ENCODE results near the gene NPAS2.

Gene NPAS2

DNA sequence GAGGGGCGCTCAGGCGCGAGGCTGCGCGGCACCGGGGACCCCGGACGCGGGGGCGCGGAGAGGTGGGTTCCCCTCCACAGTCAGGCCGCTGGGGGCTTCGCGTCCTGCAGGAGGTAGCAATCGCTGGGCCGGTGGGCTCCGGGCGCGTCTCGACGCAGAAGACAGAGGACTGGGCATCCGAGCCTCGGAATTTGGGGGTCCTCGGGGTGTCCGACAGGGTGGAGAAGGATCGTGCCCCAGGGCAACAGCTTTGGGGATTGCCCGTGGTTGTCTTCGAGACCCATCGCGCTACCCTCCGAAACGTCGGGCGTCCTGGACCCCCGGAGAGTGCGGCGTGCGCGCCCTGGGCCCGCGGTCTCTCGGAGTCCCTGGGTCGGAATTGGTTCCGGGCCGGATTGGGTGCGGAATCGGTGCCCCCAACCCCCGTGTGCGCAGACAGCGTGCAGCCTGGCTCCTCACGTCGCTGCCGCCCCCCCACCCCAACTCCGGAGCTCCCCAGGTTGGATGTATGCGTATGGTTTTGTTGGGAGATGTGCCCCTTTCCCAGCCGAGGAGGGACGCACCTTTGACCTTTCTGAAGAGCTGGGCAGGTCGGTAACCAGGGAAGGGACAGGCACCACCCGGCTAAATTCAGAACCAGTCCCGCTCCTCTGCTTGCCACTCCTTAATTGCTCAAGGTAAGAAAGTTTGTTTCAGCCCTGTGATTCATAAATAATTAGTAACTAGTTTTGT, 750 bp downstream of the NPAS2 start:
- no peak for DNase-seq (ENCODE audit: low read depth, low spot score)

GRCh38 chr2:100821255-100821910, 1.4 kb downstream of the NPAS2 start:
- no peak for DNase-seq (ENCODE audit: low read depth, low spot score)

GRCh38 chr2:100821911-100822265, 1.9 kb downstream of the NPAS2 start:
- no peak for DNase-seq (ENCODE audit: low read depth, low spot score)

GRCh38 chr2:100822587-100823248, 2.8 kb downstream of the NPAS2 start:
- DNase-seq (ENCODE audit: low read depth, low spot score) = no peak

GRCh38 chr2:100823665-100824438, 3.9 kb downstream of the NPAS2 start:
- DNase-seq (ENCODE audit: low read depth, low spot score) = no peak

DNA sequence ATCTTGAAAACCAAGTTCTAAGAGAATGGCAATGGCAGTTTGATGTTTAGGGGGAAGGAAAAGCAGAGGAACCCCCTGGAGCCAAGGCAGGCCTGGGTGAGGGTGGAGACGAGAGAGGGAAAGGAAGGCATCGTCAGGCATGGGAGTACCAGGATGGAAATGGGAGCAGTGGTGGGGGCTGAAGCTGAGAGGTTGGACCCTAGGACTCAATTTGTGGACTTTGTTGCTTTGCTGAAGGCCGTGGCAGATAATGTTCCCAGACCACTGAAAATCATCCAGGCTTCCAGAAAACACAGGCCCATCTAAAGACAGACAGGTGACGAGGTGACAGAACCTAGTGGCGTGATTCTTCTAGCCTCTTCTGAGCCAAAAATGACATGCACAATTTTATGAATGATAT, 4.9 kb downstream of the NPAS2 start:
- no peak for DNase-seq (ENCODE audit: low read depth, low spot score)

DNA sequence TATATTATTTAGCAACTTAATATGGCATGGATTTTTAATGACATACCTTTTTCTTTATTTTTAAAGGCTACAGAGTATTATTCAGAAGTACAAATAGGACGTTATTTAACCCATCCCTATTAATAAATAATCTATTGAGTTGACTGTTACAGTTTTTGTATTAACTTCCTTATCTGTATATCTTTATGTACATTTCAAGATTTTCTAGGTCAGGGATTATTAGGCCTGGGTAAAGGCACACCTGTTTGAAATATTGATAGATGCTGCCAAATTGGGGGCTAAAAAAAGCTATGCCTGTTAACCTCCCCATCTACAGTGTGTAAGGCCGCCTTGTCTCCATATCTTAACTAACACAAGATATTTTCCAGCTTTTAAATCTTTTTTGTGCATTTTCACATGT, 6.6 kb downstream of the NPAS2 start:
- no peak for DNase-seq (ENCODE audit: low read depth, low spot score)

DNA sequence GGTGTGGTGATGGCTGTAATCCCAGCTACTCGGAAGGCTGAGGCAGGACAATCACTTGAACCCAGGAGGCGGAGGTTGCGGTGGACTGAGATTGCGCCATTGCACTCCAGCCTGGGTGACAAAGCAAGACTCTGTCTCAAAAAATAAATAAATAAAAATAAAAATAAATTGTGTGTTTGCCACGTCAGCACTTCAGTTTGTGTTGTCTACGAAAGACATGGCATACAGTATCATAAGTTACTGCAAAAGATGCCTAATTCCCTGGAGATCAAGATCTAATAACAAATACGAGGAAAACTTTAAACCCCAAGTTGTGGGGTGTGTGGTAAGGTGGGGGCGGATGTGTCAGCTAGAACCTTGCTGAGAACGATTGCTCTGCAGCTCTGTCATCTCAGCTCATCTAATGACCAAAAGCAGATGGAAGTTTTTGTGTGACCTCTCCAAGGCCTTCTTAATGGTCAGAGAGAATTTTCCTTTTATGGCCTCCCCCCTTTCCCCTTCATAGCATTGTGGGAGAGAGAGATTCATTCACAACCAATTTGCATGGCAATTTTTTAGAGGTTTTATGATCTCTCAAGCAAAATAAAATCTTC, 11.3 kb downstream of the NPAS2 start:
- DNase-seq (ENCODE audit: low read depth, low spot score) = no peak

- no peak for DNase-seq (ENCODE audit: low read depth, low spot score)
Observed at GRCh38 chr2:100831831-100832230, 11.9 kb downstream of the NPAS2 start.

GRCh38 chr2:100832885-100833284, 12.9 kb downstream of the NPAS2 start:
- no peak for DNase-seq (ENCODE audit: low read depth, low spot score)

GRCh38 chr2:100833331-100833730, 13.4 kb downstream of the NPAS2 start:
- DNase-seq (ENCODE audit: low read depth, low spot score) = no peak

- no peak for DNase-seq (ENCODE audit: low read depth, low spot score)
Observed at GRCh38 chr2:100834221-100834620, 14.3 kb downstream of the NPAS2 start.

GRCh38 chr2:100835006-100835659, 15.2 kb downstream of the NPAS2 start:
- no peak for DNase-seq (ENCODE audit: low read depth, low spot score)

GRCh38 chr2:100840519-100840918, 20.6 kb downstream of the NPAS2 start:
- no peak for DNase-seq (ENCODE audit: low read depth, low spot score)

DNA sequence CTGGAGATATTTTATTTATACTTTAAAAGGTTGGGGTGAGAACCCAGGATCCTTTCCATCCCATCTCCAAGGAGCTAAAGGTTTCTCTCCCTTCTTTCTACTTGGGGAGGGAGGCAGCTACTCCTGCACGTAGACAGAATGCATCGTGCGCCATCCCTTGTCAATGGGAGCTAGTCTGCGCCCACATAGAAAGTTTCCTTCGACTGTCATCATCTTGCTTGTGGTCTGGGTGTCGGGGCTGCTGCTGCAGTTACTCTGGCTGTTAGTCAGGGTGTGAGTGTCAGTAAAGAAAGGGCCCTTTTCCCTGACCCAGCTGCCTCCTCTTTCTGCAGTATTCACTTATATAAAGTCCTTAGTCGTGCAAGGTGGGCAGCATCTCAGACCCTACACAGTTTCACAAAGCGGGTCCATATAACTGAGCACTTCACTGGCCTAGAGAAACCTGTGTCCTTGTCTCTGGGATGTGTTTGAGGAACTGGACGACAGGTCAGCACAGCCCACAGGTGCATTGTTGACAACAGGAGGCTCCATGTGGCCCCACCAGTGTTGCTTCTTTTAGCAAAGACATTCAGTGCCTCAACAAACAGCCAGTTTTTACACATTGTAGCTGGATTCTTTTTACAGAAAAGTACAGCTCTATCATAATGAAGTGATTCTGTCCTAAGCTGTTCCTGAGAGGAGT, 22.4 kb downstream of the NPAS2 start:
- no peak for DNase-seq (ENCODE audit: low read depth, low spot score)

DNA sequence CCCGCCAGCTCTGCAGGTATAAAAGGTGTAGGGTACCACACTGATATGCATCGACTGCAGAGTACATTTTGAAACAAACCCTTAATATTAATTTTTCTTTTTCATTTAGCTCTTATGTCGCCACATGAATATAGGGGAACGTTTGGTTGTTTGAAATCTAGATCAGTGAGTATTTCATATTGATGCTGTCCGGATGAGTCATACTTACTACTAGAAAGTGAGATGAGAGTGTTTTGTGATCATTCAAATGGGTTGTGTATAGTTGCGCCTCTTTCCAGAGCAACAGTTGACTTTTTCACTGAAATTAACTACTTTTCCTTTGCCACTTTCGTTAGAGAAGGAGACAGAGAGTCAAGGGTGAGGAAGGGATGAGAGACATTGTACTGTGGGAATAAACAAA, 24.6 kb downstream of the NPAS2 start:
- DNase-seq (ENCODE audit: low read depth, low spot score) = no peak

DNA sequence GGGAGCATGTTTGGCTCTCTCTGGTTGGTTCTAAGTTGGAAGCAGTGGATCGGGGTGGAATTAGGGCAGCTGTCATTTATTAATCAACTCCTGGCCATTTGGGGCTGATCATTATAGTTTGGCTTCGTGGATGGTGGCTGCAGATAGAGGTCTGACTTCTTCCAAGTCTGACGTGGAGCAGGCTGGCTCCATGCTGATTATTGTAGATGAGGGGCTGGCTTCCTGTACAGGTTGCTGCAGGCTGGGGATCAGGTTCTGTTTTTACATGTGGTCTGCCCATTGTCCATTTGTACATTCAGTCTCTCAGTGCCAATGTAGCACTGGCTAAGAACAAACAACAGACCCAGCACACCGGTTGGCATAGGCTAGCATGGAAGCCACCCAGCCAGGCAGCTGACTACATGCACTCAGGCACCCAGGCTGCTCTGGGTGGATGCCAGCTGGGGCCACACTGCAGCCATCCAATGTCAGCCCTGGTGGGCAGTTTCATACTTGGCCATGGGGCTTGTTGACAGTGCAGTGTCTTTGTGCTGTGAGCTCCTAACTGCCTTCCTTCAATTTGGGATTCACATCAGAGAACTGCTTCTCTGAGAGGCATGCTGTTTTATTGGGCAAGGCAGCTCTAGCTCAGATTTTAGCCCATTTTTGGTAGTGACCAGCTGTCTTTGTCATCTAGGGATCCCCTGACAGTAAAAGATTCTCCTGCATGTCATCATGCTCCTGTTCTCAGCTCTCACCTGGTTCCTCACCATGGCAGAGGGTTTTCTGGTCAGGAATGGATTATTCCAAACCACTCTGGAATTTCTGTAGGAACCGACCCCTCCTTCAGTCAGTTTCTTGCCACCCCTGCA, 25.4 kb downstream of the NPAS2 start:
- no peak for DNase-seq (ENCODE audit: low read depth, low spot score)

DNA sequence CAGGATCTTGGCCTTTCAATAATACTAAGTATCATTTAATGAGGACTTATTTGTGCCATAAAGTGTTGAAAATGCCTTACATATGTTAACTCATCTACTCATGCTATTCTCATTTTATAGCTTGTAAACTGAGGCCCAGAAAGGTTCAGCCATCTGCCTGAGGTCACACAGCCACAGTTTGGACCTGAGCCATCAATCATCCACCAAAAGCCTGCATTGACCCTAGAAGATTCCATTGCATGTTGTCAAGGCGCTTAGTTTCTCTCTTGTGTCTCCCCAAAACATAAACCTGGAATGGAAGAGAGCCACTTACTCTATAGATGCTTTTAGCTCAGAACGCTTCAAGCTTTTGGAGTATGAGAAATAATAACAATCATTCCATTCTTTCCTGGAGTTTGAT, 26.8 kb downstream of the NPAS2 start:
- no peak for DNase-seq (ENCODE audit: low read depth, low spot score)

DNA sequence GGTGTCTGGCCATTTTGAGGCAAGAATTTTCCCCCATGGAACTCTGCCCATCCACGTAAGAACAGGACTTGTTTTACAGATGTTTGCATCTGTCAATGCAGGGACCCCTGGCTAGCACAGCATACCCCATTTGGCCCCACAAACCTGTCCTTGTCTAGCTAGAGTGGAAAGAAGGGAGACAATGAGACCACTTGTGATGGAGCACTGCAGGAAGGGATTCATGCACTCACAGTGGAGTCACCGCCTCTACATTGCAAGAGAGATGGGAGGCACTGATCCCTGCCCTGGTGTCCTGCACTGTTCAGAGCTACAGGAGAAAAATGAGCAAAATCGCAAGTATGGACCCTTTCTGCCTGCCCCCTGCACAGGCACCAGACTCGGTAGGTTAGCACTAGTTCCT, 32.5 kb downstream of the NPAS2 start:
- no peak for DNase-seq (ENCODE audit: low read depth, low spot score)

Data from iPS DF 19.7 (cell line).